B cell (primary cell): ENCODE data around the gene PI4KA.
"Not testable (repeated sequence)": the region's sequence is repeated elsewhere in the genome, so short reads cannot be mapped to it uniquely, and the experiment has no call there.

Source experiments
- CTCF ChIP-seq: fragments of 200-600 bp; IDR thresholded peaks from one replicate; pipeline ENCODE4 v1.8.0; 2022; ENCODE audit warnings: antibody characterized with exemption, mild to moderate bottlenecking
- EZH2 ChIP-seq: IDR thresholded peaks from 2 replicates; pipeline ENCODE4 v1.6.1; 2012; ENCODE audit warnings: borderline replicate concordance, low read depth, mild to moderate bottlenecking, moderate library complexity, low read length; ENCODE audit not compliant: insufficient read depth, poor library complexity, severe bottlenecking

DNA sequence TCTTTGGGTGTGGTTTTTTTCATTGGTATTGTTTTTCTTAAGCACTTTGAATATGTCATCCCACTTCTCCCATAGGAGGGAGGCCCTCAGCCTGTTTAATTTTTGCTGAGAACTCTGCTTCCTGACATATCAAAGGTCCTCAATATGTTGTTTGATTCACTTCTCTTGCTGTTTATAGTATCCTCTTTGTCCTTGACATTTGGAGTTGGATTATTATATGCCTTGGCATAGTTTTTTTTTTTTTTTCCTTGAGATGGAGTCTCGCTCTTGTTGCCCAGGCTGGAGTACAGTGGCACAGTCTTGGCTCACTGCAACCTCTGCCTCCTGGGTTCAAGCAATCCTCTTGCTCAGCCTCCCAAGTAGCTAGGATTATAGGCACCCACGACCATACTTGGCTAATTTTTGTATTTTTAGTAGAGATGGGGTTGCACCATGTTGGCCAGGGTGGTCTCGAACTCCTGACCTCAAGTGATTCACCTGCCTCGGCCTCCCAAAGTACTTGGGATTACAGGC is 196.0 kb downstream of the PI4KA start:
- TF ChIP-seq CTCF, EZH2: not testable (repeated sequence)
